Fibroblast of skin of left biceps (primary cell): Measurements from ENCODE around the gene CSF2.
"Not testable (repeated sequence)": the region's sequence is repeated elsewhere in the genome, so short reads cannot be mapped to it uniquely, and the experiment has no call there.

Experiments used
- DNase-seq, 2 experiments: peaks; one replicate each; pipeline ENCODE4 v3.0.0-alpha.2; 2013; ENCODE audit warnings: low read depth in 2 of 2

CSF2 gene

GRCh38 chr5:132087176-132087575 is 13.6 kb downstream of the CSF2 start:
- no peak for DNase-seq

- no peak for DNase-seq
Observed at GRCh38 chr5:132087661-132088060, 14.1 kb downstream of the CSF2 start.

GRCh38 chr5:132089363-132089762 is 15.8 kb downstream of the CSF2 start:
- DNase-seq, result no peak

GRCh38 chr5:132090107-132090506 is 16.5 kb downstream of the CSF2 start:
- DNase-seq, result peak; percentile 30 to 38

- no peak for DNase-seq
Observed at GRCh38 chr5:132093271-132093670, 19.7 kb downstream of the CSF2 start.

- peak; percentile 76 for DNase-seq
Observed at GRCh38 chr5:132094393-132095076, 20.9 kb downstream of the CSF2 start.

- DNase-seq, result no peak
Observed at GRCh38 chr5:132095077-132095410, 21.5 kb downstream of the CSF2 start.

DNA sequence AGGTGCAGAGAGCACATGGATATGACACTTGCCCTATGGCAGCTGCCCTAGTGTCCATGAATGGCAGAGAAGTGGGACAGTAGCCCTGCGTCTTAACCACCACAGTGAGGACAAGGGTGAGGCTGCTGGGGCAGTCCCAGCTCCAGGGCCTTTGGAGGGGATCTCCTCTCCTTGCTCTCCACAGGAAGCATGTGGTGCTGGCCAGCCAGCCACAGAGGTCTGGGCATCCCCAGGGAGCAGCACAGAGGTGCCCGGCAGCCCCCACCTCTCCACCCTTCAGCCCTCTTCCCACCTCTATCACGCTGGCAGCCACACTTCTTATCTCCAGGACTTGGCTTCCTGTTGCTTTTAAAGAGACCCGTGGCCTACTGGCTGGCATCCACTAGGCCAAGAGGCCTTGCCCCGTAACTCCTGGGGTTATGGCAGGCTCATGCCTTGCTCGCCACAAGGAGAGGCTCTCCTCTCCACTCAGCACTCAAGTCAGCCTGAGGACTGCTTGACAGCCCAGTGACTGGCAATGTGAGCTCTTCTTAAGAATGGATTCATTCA is 21.9 kb downstream of the CSF2 start:
- DNase-seq, result no peak

- no peak for DNase-seq
Observed at GRCh38 chr5:132096904-132097303, 23.3 kb downstream of the CSF2 start.

GRCh38 chr5:132098151-132098594 is 24.6 kb downstream of the CSF2 start:
- no peak for DNase-seq

DNA sequence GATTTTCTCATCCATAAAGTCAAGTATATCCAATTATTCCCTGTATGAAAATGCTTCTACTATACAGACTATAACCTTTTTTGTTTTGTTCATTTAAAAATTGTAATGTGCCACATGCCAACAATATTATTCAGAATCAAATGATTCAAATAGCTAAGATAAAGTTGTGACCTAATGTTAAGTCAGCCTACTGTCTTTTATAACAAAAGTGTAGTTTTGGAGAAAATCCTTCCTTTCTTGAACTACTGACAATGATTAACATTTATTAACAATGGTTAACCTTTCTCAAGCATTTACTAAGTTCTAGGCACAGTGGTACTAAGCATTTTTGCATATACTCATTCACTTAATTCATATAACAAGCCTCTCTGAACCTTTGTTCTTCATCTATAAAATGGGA is 25.0 kb downstream of the CSF2 start:
- DNase-seq, result no peak

DNA sequence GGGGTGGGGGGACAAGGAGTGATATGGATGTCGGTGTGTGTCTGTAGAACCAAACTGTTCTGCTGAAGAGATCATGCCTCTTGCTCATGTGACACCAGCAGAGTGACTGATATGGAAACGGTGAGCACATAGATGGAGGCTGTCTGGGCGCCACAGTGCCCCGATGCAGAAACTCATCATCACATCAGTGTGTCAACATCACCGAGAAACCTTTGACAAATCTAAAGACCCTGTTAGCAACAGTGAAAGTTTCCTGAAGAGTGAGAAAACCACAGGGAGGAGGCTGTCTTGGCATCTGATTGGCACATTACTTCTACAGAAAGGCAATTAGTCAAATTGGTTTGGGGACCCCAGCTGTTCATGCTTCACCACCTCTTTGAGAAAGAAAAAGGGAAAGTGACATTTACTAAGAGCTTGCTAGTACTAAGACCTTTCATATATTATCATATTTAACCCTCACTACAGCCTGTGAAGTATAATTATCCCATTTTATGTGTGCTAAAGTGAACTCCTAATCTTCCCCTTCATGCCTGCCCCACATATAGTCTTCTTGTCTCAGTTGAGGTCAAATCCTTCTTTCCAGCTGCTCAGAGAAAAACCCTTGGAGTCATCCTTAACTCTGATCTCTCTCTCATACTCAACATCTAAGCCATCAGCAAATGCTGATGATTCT is 25.6 kb downstream of the CSF2 start:
- no peak for DNase-seq

- DNase-seq, result no peak
Observed at GRCh38 chr5:132099905-132100304, 26.3 kb downstream of the CSF2 start.

DNA sequence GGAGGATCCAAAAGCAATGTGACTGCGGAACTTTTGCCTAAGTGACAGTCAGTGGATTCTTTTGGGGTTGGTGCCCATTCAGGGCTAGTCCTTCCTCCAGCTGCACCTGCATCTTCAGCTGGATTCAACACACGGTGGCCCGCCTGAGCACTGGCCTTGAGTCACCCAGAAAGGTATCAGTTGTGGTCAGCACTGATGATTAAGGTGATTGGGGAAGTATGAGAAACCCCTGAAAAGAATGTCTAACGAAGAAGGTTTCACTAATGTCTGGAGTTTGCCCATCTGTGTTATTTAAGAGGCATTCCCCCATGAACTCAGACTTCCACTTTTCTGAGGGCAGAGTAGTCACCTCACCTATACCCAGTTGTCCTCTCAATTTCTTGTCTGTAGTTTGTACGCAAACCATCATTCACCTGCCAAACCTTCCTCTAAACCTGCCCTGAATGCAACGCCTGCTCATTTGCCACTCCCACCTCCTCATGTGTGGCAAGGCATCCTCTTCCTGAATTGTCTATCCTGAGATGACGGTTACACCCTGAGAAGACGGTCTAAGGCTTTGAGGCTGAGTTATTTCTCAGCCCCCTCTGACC is 27.2 kb downstream of the CSF2 start:
- DNase-seq, result no peak

DNA sequence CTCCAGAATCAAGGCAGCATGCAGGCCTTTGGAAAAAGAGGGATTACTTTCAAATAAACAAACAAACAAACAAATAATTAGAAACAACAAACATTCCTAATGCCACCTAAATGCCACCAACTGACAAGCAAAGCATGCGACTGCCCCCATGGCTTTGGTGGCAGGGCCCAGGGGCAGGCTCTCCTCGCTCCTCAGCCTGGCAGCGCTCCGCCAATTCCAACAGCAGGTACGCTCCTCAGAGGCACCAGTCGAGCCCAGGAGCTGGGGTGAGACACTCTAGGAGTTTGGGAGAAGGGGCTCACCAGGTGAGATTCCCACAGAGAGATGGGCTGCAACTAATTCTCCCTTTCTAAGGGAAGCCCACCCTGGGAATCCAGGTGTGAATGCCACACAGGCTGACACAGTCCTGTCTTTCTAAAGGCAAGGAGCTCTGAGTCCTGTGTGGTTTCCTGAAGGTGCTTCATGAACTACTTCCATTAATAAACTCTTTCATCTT is 27.8 kb downstream of the CSF2 start:
- no peak for DNase-seq

- DNase-seq, result no peak
Observed at GRCh38 chr5:132102101-132102701, 28.6 kb downstream of the CSF2 start.

- DNase-seq, result no peak
Observed at GRCh38 chr5:132102944-132103331, 29.3 kb downstream of the CSF2 start.

- DNase-seq, result peak; percentile 62 to 68
Observed at GRCh38 chr5:132103332-132103951, 29.9 kb downstream of the CSF2 start.

GRCh38 chr5:132103969-132104391 is 30.4 kb downstream of the CSF2 start:
- DNase-seq, result no peak

GRCh38 chr5:132104556-132104955 is 31.0 kb downstream of the CSF2 start:
- DNase-seq, result no peak

GRCh38 chr5:132105688-132106087 is 32.1 kb downstream of the CSF2 start:
- DNase-seq, result no peak

GRCh38 chr5:132108495-132108894 is 34.9 kb downstream of the CSF2 start:
- DNase-seq, result not testable (repeated sequence)
